ENCODE results near the gene CCDC88B. TPM values are rescaled to one million over a fixed set of nuclear protein-coding genes. Genes with fewer than 3 reads are reported as not detected.

Gene CCDC88B
- total and polyA plus RNA-seq, 9 of the 15 experiments (the other 6 are each of a cell fraction or from before 2014, with no cell fraction given), result 0.13 to 18.1 (median 7.9) TPM

DNA sequence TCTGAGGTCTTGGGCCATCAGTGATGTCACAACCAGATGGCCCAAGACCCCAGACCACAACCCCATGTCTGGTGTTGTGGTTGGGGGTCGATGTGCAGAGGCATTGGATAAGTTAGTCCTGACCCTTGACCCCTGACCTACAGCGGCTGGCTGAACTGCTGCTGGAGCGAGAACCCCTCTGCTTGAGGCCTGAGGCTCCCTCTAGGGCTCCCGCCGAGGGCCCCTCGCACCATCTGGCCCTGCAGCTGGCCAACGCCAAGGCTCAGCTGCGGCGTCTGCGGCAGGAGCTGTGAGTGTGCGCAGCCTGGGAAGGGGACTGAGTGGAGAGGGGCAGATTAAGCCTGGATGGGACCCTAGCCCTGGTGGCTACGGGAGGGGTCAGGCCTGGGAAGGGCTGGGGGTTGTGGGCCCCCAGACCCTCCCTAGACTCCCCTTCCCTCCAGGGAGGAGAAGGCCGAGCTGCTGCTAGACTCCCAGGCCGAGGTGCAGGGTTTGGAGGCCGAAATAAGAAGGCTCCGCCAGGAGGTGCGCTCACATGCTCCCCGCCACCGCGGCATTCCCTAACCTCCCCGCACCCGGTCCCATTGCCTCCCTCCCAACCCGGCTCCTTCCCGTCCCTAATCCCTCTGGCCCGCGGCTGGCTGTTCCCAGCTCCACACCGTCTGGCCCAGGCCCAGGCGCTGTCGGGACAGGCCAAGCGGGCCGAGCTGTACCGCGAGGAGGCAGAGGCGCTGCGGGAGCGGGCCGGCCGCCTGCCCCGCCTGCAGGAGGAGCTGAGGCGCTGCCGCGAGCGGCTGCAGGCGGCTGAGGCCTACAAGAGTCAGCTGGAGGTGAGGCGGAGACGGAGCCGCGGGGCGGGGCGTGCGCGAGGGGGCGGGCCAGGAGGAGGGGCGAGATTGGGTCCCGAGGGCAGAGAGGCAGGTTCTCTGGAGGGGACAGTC is 2.1 kb downstream of the CCDC88B start (continued):
- TF ChIP-seq REST (IDR thresholded peaks at IDR 0.05; ENCODE audit: borderline replicate concordance) (peak; percentile 94), REST (CRISPR knock-in tag; IDR thresholded peaks at IDR 0.05; ENCODE audit: low read depth) (no peak), BRF1 (IDR thresholded peaks at IDR 0.05; ENCODE audit: borderline replicate concordance, extremely low read depth, insufficient read length) (no peak), GABPB2 (CRISPR knock-in tag; conservative IDR thresholded peaks at IDR 0.05) (0 out of 2 replicates have a peak, but pooled peaks have one; percentile 60), MIER1 (IDR thresholded peaks at IDR 0.05; ENCODE audit: low read depth) (no peak), DLX4 (CRISPR knock-in tag; IDR thresholded peaks at IDR 0.05) (no peak), STAT6 (CRISPR knock-in tag; IDR thresholded peaks at IDR 0.05) (0 out of 2 replicates have a peak, but pooled peaks have one; percentile 28), NR2F6 (CRISPR knock-in tag; IDR thresholded peaks at IDR 0.05) (no peak), KAT7 (CRISPR knock-in tag; IDR thresholded peaks at IDR 0.05; ENCODE audit: borderline replicate concordance) (no peak)
- TF ChIP-seq, protein P1, sequence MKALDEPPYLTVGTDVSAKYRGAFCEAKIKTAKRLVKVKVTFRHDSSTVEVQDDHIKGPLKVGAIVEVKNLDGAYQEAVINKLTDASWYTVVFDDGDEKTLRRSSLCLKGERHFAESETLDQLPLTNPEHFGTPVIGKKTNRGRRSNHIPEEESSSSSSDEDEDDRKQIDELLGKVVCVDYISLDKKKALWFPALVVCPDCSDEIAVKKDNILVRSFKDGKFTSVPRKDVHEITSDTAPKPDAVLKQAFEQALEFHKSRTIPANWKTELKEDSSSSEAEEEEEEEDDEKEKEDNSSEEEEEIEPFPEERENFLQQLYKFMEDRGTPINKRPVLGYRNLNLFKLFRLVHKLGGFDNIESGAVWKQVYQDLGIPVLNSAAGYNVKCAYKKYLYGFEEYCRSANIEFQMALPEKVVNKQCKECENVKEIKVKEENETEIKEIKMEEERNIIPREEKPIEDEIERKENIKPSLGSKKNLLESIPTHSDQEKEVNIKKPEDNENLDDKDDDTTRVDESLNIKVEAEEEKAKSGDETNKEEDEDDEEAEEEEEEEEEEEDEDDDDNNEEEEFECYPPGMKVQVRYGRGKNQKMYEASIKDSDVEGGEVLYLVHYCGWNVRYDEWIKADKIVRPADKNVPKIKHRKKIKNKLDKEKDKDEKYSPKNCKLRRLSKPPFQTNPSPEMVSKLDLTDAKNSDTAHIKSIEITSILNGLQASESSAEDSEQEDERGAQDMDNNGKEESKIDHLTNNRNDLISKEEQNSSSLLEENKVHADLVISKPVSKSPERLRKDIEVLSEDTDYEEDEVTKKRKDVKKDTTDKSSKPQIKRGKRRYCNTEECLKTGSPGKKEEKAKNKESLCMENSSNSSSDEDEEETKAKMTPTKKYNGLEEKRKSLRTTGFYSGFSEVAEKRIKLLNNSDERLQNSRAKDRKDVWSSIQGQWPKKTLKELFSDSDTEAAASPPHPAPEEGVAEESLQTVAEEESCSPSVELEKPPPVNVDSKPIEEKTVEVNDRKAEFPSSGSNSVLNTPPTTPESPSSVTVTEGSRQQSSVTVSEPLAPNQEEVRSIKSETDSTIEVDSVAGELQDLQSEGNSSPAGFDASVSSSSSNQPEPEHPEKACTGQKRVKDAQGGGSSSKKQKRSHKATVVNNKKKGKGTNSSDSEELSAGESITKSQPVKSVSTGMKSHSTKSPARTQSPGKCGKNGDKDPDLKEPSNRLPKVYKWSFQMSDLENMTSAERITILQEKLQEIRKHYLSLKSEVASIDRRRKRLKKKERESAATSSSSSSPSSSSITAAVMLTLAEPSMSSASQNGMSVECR (CRISPR knock-in tag; IDR thresholded peaks at IDR 0.05), result peak; percentile 93
